IMR-90 (cell line): Measurements from ENCODE around the gene ARL6IP5. TPM values are rescaled to one million over a fixed set of nuclear protein-coding genes. Genes with fewer than 3 reads are reported as not detected.

ENCODE experiments used
- ATAC-seq: fragments of 200-7000 bp; cut with Tn5 transposase; 2 replicates; pipeline ENCODE4 v1.9.1; 2020; ENCODE audit warnings: low read depth, mild to moderate bottlenecking, moderate library complexity
- BruUV-seq: library from RNA; stranded (reverse); fragments of 400-500 nt; replicated peaks from 2 replicates; lab custom pipeline; 2021; lab: Mats Ljungman, UMichigan
- CTCF ChIA-PET: fragments of 300-600 bp; formaldehyde crosslinking; extraction: SDS; loops from one replicate; lab custom pipeline; 2021; ENCODE audit warnings: antibody characterized with exemption; lab: Yijun Ruan, JAX
- POLR2A ChIA-PET: fragments of 300-600 bp; sonication (Branson Sonifier 250); formaldehyde crosslinking; loops from one replicate; lab custom pipeline; 2022; ENCODE audit warnings: antibody characterized with exemption; ENCODE audit not compliant: unreplicated experiment; lab: Charles Lee
- DNase-seq: peaks from one replicate; pipeline ENCODE4 v3.0.0; 2013
- H2AFZ ChIP-seq: replicated peaks from 2 replicates; pipeline ENCODE3; 2013; ENCODE audit warnings: low read length, mild to moderate bottlenecking; ENCODE audit not compliant: poor library complexity
- H2AK5ac ChIP-seq: 2 replicates; pipeline ENCODE4 v1.6.1; 2013; ENCODE audit warnings: low read depth, low read length, inconsistent platforms
- H2AK9ac ChIP-seq: replicated peaks from 2 replicates; pipeline ENCODE3; 2013; ENCODE audit warnings: mild to moderate bottlenecking, low read depth, low read length, moderate library complexity; ENCODE audit not compliant: poor library complexity
- H2BK120ac ChIP-seq: 2 replicates; pipeline ENCODE4 v1.6.1; 2013; ENCODE audit warnings: low read depth, low read length, inconsistent platforms
- H2BK15ac ChIP-seq: 3 replicates; pipeline ENCODE4 v1.6.1; 2013; ENCODE audit warnings: low read depth, low read length, inconsistent platforms
- H2BK20ac ChIP-seq: 2 replicates; pipeline ENCODE4 v1.6.1; 2013; ENCODE audit warnings: low read depth, mild to moderate bottlenecking, inconsistent platforms, low read length, moderate library complexity
- H2BK5ac ChIP-seq: 2 replicates; pipeline ENCODE4 v1.6.1; 2013; ENCODE audit warnings: mild to moderate bottlenecking, low read depth, low read length, inconsistent platforms; ENCODE audit not compliant: poor library complexity, severe bottlenecking
- H3K14ac ChIP-seq: replicated peaks from 2 replicates; pipeline ENCODE4 v1.6.1; 2013; ENCODE audit warnings: low read depth, low read length, inconsistent platforms
- H3K18ac ChIP-seq: 2 replicates; pipeline ENCODE4 v1.6.1; 2013; ENCODE audit warnings: low read depth, low read length, control low read depth
- H3K23ac ChIP-seq: 2 replicates; pipeline ENCODE4 v1.6.1; 2013; ENCODE audit warnings: low read depth, low read length, inconsistent platforms
- H3K27ac ChIP-seq: 2 replicates; pipeline ENCODE4 v1.5.1; 2013; ENCODE audit warnings: mild to moderate bottlenecking, control low read depth, low read length; ENCODE audit not compliant: insufficient read depth
- H3K27me3 ChIP-seq: 2 replicates; pipeline ENCODE4 v1.6.1; 2013; ENCODE audit warnings: low read length; ENCODE audit not compliant: control insufficient read depth, insufficient read depth
- H3K36me3 ChIP-seq: 2 replicates; pipeline ENCODE4 v1.6.1; 2013; ENCODE audit warnings: low read length, mixed read lengths; ENCODE audit not compliant: control insufficient read depth, insufficient read depth
- H3K4ac ChIP-seq: 2 replicates; pipeline ENCODE4 v1.6.1; 2013; ENCODE audit warnings: low read depth, low read length, inconsistent platforms
- H3K4me1 ChIP-seq: 2 replicates; pipeline ENCODE4 v1.6.1; 2013; ENCODE audit warnings: low read length, mixed read lengths; ENCODE audit not compliant: control insufficient read depth, insufficient read depth
- H3K4me2 ChIP-seq: 2 replicates; pipeline ENCODE4 v1.6.1; 2013; ENCODE audit warnings: low read depth, mild to moderate bottlenecking, control low read depth, low read length, moderate library complexity
- H3K4me3 ChIP-seq: 2 replicates; pipeline ENCODE4 v1.5.1; 2013; ENCODE audit warnings: low read depth, mild to moderate bottlenecking, control low read depth, low read length, moderate library complexity; ENCODE audit not compliant: insufficient read depth
- H3K56ac ChIP-seq: 2 replicates; pipeline ENCODE4 v1.6.1; 2013; ENCODE audit warnings: low read length, inconsistent platforms; ENCODE audit not compliant: insufficient read depth; ENCODE audit errors: extremely low read depth
- H3K79me1 ChIP-seq, 2 experiments: 2 replicates each; pipeline ENCODE4 v1.6.1; 2013; ENCODE audit warnings: low read length in 2 of 2, inconsistent platforms in 1 of 2, low read depth in 1 of 2
- H3K9ac ChIP-seq: 2 replicates; pipeline ENCODE4 v1.6.1; 2013; ENCODE audit warnings: low read depth, low read length, control low read depth
- H3K9me1 ChIP-seq: 2 replicates; pipeline ENCODE4 v1.6.1; 2013; ENCODE audit warnings: low read length, inconsistent platforms; ENCODE audit not compliant: insufficient read depth
- H3K9me3 ChIP-seq: 2 replicates; pipeline ENCODE4 v1.6.1; 2013; ENCODE audit warnings: low read length; ENCODE audit not compliant: control insufficient read depth, insufficient read depth
- H4K20me1 ChIP-seq: 2 replicates; pipeline ENCODE4 v1.6.1; 2013; ENCODE audit warnings: low read length, inconsistent platforms; ENCODE audit not compliant: insufficient read depth
- H4K5ac ChIP-seq: 2 replicates; pipeline ENCODE4 v1.6.1; 2013; ENCODE audit warnings: mild to moderate bottlenecking, low read depth, low read length, control low read depth
- H4K8ac ChIP-seq, 2 experiments: 2 replicates each; pipeline ENCODE4 v1.6.1; 2013; ENCODE audit warnings: low read depth in 2 of 2, low read length in 2 of 2, control low read depth in 1 of 2, inconsistent platforms in 1 of 2
- H4K91ac ChIP-seq: 2 replicates; pipeline ENCODE4 v1.6.1; 2013; ENCODE audit warnings: low read depth, low read length, inconsistent platforms; ENCODE audit not compliant: insufficient read depth
- NFE2L2 ChIP-seq: fragments of 150-350 bp; IDR thresholded peaks from 2 replicates; pipeline ENCODE4 v1.6.1; 2016; ENCODE audit warnings: low read depth, mild to moderate bottlenecking, low read length
- RCOR1 ChIP-seq: IDR thresholded peaks from 2 replicates; pipeline ENCODE4 v1.6.1; 2012; ENCODE audit warnings: mild to moderate bottlenecking, low read length, improper control_type of control experiment; ENCODE audit not compliant: insufficient replicate concordance
- RFX5 ChIP-seq: IDR thresholded peaks from 2 replicates; pipeline ENCODE4 v1.8.0; 2012; ENCODE audit warnings: low read depth, mild to moderate bottlenecking, low read length, moderate library complexity
- WGBS, 2 experiments: methylation state at CpG; one replicate each; pipeline versions ENCODE4 v1.1.5 to v1.1.7; 2013; ENCODE audit warnings: missing lambda C conversion rate in 2 of 2; ENCODE audit not compliant: insufficient read length in 1 of 2; ENCODE audit errors: extremely low coverage in 2 of 2; 5-methylcytosine and 5-hydroxymethylcytosine counted together
- dilution Hi-C: fragments of 300-500 bp; cut with HindIII; formaldehyde crosslinking; loops from one replicate; pipeline ENCODE4 v1.14.3; 2018; ENCODE audit warnings: low sequenced_read_pairs; ENCODE audit not compliant: unreplicated experiment
- in situ Hi-C: fragments of 300-500 bp; cut with MboI; formaldehyde crosslinking; loops from 3 replicates; pipeline ENCODE4 v1.14.3; 2019; ENCODE audit warnings: low sequenced_read_pairs, inconsistent platforms, mixed read lengths
- intact Hi-C: fragments of 100-400 bp; cut with micrococcal nuclease; formaldehyde crosslinking; loops from 2 replicates; pipeline ENCODE4 v1.10.0; 2022
- polyA plus RNA-seq, 3 experiments: library from polyadenylated mRNA; depleted of rRNA; stranded (reverse); fragments of >200 nt; gene quantifications; 2 replicates each; pipeline ENCODE4 v1.2.3, GENCODE V29; 2012; ENCODE audit warnings: low replicate concordance in 1 of 3
- total RNA-seq: library from RNA; depleted of rRNA; stranded (reverse); fragments of >200 nt; gene quantifications from 2 replicates; pipeline ENCODE4 v1.2.3, GENCODE V29; 2012

Gene ARL6IP5
- total and polyA plus RNA-seq, 2 of the 4 experiments (the other 2 are of a cell fraction) = 76.4 to 98.8 TPM

GRCh38 chr3:69105320-69105719, 20.6 kb downstream of the ARL6IP5 start:
- no peak overlapping the region for H2BK5ac ChIP-seq
- ChIA-PET POLR2A (no interaction called here), CTCF (no interaction called here)
- H3K4ac ChIP-seq = no peak overlapping the region
- H3K18ac ChIP-seq = no peak overlapping the region
- H4K91ac ChIP-seq = no peak overlapping the region
- H2AK9ac ChIP-seq = no peak overlapping the region
- H3K56ac ChIP-seq = no peak overlapping the region
- intact Hi-C loops = no loop called here
- no peak for TF ChIP-seq RCOR1
- no peak for TF ChIP-seq NFE2L2
- no peak for TF ChIP-seq RFX5
- no peak overlapping the region for H3K4me3 ChIP-seq
- H3K27ac ChIP-seq = no peak overlapping the region
- in situ Hi-C loops = no loop called here
- no peaks in the 10 kb centered on the region for H3K9me3 ChIP-seq
- no peak overlapping the region for H3K14ac ChIP-seq
- no peaks in the 10 kb centered on the region for H3K27me3 ChIP-seq
- no peak overlapping the region for H3K4me2 ChIP-seq
- no peak overlapping the region for H2BK120ac ChIP-seq
- no CpG with 5 or more reads among the region's 3 CpGs for WGBS, 2 experiments
- H3K79me1 ChIP-seq = peaks cover 0 to 19% of the 10 kb centered on the region in 2 experiments
- no peak overlapping the region for H4K5ac ChIP-seq
- no peaks in the 10 kb centered on the region for H3K4me1 ChIP-seq
- no peak overlapping the region for H3K9ac ChIP-seq
- no TSS peak for BruUV-seq
- peaks cover 19% of the 10 kb centered on the region for H3K36me3 ChIP-seq
- no peak overlapping the region for H2AK5ac ChIP-seq
- H2BK15ac ChIP-seq = no peak overlapping the region
- no peak overlapping the region for H2BK20ac ChIP-seq
- DNase-seq (no peak), ATAC-seq (no peak)
- H3K9me1 ChIP-seq = peaks cover 2% of the 10 kb centered on the region; the same call in 1 of the 2 replicates
- no peak overlapping the region for H2AFZ ChIP-seq
- H3K23ac ChIP-seq = no peak overlapping the region
- H4K8ac ChIP-seq = no peak overlapping the region
- no peaks in the 10 kb centered on the region; the same call in 1 of the 2 replicates for H4K20me1 ChIP-seq
- dilution Hi-C loops = no loop called here
